Activated T-cell treated with anti-CD3 and anti-CD28 coated beads for 48 hours (primary cell): ENCODE measurements around the gene SELENON.

Source experiments
- DNase-seq: peaks from one replicate; pipeline ENCODE4 v3.0.0-alpha.2; 2020; ENCODE audit warnings: low read depth

SELENON gene

DNA sequence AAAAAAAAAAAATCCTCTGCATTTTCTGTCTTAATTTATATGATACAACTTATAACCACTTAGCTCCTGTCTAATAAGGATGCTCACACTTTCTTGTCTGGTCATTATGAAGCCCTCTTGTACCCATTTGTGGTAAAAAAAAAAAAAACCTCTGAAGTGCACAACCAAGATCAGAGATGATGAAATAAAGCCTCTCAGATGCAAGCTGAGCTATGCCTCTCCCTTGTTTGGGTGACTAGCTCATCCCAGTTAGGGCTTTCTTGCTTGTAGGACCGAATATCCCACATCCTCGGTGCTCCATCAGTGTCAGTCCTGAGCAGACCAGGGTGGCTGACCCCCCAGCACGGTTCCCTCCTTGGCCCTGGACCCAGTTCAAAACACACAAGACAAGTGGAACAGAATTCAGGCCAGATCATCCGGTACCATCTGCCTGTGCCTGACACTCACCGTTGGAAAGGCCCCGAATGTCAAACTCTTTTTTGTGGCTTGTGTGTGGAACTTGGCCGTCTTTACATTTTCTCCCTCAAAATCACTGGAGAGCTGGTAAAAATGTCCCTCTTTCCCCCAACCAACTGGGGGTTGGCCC is 6.3 kb upstream of the SELENON start:
- DNase-seq = no peak

DNA sequence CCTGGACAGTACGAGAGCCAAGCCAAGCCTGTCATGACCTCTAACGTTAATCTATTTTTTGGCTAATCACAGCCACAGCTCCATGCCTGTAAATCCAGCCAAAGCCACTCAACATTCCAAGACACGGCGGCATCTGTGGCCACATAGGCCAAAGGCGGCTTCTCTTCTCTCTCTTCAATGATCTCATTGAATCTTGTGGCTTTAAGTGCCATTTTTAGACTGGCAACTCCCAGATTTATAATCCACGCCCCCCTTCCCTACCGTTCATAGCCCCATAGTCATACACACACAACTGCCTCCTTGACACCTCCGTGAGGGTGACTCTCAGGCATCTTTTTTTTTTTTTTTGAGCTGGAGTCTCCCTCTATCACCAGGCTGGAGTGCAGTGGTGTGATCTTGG is 5.7 kb upstream of the SELENON start:
- DNase-seq = no peak

DNA sequence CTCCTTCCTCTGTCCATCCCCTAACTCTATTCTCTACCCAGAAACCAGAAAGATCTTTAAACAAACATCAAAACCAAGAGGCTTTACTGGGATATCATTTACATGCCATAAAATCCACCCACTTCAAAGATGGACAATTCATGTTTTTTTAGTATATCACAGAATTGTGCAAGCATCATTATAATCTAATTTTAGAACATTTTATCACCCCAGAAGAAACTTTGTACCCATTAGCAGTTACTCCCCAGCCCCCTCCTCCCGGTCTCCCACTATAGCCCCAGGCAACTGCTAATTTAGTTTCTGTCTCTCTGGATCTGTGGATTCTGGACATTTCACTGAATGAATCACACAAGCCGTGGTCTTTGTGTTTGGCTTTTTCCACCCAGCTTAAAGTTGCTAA is 4.8 kb upstream of the SELENON start:
- no peak for DNase-seq

DNA sequence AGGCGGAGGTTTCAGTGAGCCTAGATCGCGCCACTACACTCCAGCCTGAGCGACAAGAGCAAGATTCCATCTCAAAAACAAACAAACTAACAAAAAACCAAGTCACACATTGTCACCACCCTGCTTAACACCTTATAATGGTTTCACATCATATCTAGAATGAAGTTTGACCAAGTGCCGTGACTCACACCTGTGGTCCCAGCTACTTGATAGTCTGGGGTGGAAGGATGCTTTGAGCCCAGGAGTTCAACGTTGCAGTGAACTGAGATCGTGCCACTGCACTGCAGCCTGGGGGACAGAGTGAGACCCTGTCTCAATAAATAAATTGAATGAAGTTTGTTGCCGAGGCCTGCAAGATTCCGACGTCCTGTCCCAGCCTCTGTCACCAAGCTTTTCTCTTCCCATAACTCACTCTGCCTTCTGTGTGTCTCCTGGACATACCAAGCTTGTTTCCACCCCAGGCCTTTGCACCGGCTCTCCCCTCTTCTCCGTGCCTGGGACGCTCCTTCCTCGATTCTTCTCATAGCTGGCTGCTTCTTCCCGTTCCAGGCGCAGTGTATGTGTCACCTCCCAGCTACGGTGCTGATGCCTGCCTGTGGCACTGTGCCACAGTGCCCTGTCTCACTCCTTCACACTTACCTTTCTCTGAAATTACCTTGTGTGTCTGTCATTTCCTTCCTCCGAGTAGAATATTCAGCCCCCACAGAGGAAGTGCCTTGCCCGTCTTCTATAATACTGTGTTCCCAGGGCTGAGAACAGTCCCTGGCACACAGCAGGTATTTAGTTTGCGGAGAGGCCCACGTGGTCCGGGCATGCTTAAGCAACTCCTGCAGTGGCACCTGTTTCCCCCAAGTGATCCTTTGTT is 3.8 kb upstream of the SELENON start:
- no peak for DNase-seq

DNA sequence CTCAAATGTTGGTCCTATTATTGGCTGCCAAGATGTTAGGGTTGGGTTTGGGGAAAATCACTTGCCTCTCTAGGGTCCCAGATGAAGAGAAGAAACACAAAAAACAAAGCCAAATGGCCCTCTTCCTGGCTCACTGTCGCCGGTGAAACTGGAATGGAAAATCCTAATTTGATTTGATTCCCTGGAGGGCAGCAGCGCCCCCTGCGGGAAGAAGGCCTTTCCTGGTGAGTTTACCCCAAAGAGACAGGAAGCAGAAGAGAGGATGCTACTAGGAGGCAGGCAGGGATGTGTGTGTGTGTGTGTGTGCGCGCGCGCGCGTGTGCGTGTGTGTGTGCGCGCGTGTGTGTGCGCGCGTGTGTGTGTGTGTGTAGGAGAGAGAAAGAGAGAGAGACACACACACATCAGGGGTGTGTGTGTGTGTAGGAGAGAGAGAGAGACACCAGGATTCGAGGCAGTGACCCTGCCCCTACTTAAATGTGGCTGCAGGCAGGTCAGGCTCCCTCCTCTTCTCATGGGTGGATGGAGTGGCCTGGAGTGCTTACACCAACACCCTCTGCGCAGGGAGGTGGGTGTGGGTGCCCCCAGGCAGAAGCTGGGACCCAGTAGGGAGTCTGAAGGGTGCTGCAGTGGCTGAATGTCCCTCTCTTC is 3.1 kb upstream of the SELENON start:
- peak; percentile 80 for DNase-seq

DNA sequence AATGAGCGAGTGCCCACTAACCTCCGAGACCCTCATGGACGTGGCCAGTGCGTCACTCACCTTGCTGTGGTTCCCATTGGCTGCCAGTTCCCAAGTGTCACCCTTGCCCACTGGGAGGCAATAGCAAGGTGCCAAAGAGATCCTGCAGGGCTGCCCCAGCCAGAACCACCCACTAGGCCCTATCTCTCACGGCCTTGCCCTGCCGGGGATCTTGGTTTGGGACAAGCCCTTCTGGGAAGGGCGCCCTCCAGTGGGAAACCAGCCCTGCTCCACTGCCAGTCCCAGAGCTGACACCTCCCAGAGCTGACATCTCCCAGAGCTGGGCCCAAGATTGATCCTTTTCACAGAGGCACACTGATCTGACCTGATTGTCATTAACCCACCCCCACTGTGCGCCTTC is 2.1 kb upstream of the SELENON start:
- DNase-seq = no peak

DNA sequence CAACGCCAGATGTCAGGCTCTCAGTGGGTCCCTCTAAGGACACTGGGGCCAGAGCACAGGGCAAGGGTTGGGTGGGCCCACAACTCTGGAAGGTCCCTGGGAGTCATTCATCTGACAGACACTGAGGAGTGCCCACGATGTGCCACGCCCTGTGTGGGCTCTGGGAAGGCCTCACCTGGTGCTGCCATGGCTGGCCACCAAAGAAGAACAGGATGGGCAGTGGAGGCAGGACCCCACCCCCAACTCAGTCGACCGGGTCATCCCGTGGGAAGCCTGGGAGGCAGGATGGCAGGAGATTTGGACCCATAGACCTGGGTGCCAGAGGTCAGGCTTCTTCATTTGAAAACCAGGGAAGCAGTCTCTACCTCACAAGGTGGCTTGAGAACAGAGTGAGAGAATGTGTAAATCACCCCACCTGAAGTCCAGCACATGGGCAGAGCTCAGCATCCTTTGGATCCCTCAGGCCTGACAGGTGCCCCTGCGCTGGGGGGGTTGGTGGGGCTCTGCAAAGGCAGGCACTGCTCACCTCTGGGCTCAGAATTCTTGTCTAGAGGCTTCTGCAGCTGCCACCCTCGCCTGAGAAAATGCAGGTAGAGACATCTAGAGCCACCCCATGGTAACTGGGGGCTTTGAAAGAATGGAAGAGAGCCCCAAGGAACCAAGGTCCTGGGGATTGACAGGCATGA is 1.2 kb upstream of the SELENON start:
- no peak for DNase-seq

DNA sequence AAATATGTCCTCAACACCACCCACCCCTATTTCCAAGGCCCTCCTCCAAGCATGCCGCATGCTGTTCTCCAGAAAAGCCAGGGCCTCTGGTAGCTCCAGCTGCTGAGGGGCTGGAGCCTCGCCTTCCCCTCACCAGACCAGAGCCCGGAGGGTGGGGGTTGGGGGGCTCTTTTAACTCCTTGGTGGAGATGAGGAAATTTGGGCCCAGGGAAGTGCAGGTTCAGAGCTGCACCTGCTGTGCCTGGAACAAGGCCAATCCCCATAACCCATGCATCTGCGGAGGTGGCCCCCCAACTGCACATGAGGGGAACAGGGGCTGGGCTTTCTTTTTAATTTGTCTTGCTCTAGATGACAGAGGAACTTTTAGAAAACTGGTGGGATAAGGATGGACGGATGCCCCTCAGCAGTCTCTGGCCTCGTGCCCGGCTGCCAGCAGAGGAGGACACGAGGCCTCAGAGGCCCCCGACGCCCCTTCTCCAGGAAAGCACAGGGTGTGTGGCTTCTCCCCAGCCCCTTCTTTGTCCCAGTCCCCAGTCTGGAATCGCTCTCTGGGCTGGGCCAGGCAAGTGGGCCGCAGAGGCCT is 550 bp upstream of the SELENON start:
- no peak for DNase-seq

DNA sequence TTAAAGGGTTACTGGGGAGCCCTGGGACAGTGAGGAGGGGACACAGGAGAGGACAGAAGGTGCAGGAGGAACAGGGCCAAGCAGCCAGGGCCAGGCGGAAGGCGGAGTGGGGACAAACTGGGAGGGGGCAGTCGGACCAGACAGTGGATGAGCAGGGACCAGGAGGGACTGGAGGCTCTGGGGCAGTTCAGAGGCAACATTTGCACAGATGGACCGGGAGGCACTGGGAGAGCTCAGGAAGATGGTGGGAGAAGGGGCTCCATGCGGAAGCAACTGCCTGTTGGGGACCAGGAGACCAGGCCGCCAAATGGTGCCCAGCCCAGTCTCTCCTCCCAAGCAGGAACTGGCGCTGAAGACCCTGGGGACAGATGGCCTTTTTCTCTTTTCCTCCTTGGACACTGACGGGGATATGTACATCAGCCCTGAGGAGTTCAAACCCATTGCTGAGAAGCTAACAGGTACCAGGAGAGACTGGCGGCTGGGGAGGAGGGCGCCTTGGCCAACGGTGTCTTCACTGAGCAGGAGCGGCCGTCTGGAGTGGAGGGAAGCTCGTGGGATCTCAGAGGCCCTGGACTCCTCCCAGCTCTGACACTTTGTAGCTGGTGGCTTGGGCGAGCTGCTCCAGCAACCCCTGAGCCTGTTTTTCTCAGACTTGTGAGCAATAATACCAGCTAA is 847 bp downstream of the SELENON start:
- DNase-seq = no peak

DNA sequence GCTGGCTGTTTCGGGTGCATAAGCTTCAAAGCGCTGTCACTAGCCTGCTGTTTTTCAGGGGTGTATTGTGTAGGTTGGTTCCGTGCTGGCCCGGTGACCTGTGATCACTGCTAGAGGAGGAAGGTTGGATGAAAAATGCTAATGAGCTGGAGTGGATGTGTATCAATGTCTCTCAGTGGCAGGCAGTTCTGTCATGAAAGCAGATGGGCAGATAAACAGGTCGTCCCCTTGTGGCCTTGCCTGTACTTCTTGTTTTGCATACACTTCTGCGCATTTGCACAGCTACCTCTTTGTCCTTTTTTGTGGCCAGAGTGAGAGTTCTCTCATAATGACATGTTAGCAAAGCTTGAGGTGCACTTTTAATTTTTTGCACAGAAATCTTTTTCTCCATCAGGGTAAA is 2.9 kb downstream of the SELENON start:
- DNase-seq = no peak

DNA sequence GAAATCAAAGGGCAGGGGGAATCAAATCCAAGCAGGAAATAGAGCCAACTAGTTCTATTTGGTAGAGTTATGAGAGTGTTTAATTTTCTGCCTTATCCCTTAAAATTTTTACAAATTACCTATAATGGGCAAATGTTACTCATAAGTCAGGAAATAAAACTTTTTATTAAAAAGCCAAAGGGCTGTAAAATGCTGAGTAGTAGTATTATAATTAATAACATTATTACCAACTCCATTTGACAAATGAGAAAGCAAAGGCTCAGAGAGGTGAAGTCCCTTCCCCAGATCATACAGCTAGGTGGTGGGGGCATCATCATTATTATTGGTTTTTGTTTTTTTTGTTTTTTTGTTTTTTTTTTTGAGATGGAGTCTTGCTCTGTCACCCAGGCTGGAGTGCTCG is 3.4 kb downstream of the SELENON start:
- no peak for DNase-seq

DNA sequence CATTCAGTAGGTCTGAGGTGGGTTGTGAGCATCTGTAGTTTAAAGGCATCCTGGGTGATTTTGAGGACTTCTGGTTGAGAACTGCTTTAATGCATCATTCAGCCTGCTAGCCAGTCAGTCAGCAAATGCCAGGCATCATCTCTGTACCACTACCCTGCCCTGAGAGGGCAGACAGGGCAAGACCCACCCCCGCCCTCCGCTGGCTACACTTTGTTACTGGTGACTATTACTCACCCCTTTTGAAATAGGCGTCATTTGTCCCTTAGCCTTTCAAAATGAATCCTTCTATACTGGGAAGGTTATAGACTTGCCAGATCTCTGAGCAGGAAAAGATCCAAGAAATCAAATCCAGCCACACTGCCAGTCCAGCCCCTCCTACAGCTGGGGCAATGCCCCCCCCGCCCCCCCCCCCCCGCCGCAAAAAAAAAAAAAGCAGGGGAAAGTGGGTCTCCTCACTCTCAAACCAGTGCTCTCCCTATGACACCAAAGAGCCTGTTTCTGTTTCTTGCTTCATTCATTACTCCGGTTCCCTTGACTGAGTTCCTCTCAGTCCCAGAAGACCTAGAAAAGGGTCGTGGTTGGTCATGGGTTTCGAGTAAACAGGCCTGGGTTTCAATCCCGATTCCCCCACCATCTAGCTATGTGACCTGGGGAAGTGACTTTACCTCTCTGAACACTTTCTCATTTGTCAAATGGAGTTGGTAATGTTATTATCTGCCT is 4.4 kb downstream of the SELENON start:
- DNase-seq = peak; percentile 38

DNA sequence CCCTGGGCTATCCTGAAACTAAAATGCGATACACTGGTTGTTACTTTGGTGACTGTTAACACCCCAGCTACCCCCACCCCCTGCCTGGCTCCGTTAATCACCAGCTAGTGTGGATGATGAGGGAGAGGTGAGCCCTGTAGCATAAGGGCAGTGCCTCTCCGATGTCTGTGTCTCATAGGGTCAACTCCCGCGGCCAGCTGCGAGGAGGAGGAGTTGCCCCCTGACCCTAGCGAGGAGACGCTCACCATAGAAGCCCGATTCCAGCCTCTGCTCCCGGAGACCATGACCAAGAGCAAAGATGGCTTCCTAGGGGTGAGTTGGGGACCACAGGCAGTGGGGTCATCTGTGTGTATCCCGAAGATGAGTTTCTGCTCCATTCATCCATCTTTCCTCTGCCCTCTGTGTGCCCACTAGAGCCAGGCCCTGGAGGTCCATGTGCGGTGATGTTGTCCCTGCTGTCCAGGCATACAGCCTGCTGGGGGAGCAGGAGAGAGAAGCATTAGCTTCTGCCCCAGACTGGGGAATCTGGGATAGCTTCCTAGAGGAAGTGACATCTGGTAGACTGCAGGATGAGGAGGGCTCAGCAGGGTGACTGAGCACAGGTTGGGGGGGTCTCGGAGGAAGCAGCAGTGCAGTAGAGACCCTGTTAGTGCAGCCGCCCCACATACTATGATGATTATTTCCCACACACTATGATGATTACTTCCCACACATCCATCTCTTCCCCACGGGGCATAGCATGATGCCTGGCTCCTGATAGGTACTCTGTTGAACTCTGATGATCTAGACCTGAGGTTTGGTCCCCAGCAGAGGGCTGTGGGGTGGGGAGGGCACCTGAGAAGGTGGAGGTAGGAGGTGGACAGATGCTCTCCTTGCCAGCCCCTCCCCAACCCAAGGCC is 5.2 kb downstream of the SELENON start:
- DNase-seq = no peak

DNA sequence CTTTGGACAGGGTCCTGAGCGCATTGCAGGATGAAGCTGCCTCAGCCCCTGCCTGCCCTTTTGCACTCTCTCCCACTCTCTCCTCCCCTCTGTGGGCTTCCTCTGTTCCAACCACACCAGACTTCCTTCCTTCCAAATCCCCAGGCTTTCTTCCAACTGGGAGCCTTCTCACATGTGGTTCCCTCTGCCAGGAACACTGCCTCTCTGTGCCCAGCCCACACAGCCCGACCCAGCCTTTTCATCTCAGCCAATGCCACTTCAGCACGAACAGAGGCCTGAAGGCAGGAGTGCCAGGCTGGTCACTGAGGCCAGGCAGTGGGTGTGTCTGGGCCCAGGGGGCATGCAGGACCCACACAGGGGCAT is 5.9 kb downstream of the SELENON start:
- no peak for DNase-seq

DNA sequence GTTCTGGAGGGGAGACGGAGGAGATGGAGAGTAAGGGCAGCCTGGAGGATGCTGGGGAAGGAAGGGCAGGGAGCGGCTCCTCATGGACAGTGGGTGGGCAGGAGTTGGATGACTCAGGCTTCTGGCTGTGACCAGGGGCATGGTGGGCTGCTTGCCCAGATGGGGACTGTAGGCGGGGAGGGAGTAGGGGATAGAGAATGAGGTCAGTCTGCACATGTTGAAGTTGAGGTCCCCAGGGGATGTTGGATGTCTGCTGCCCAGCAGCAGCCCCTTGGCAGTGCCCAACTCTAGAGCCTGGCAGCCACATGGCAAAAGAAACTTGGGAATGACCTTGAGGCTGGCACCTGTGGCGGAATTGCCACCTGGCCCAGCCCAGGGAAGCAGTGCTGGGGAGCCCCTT is 6.4 kb downstream of the SELENON start:
- DNase-seq = no peak

DNA sequence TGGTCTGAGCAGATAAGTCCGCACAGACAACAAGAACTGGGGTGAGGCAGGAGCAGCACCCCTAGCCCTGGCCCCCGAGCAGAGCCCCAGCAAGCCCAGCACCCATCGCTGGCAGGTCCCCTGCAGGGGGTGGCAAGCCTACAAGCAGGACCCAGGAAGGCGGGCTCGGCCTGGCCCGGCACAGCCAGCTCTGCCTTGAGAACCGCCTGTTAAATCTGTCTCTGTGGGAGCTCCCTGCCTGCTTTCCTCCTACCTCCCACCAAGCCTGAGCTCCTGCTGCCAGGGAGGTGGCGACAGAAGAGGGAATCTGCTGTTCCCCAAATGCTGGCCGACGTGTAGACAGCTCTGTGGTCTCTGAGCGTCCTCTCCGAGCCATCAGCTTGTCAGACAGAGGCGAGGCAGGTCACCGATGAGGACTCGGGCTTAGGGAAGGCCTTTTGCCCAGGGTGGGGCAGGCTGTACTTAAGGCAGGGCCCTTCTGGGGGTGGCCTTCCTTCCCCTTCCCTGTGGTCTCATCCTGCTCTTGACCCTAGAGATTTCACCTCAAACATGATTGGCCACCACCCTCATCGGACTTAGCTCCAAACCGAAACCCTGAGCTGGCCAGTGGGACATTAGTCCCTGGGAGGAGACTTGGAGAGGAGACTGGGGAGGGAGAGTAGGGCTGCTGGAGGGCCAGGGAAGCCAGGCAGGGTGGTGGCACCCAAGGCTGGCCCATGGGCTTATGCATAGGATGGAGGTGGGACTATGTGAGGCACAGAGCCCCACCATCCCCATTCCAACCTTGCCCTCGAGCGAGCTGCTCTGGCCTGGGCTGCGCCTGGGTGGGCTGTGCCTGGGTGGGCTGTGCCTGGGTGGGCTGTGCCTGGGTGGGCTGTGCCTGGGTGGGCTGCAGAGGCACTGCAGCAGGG is 7.7 kb downstream of the SELENON start:
- DNase-seq = no peak

DNA sequence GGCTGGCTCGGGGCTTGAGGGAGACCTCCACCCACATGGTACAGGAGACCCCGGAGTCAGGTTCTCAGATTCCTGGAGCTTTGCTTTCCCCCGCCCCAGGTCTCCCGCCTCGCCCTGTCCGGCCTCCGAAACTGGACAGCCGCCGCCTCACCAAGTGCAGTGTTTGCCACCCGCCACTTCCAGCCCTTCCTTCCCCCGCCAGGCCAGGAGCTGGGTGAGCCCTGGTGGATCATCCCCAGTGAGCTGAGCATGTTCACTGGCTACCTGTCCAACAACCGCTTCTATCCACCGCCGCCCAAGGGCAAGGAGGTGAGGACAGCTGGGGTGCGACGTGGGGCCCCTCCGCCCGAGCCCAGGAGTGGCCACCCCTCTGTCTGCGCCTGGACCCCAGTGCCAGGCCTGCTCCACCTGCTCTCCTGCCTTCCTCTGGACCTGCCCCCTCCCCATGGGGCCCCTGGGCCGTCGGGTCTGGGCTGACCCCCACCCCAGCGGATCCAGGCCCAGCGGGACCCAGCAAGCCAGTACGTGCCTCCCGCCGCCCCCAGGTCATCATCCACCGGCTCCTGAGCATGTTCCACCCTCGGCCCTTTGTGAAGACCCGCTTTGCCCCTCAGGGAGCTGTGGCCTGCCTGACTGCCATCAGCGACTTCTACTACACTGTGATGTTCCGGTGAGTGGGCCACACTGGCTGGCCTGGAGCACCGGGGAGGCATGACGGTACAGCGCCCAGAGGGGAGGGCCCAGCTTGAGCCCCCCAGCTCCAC is 8.7 kb downstream of the SELENON start:
- no peak for DNase-seq

DNA sequence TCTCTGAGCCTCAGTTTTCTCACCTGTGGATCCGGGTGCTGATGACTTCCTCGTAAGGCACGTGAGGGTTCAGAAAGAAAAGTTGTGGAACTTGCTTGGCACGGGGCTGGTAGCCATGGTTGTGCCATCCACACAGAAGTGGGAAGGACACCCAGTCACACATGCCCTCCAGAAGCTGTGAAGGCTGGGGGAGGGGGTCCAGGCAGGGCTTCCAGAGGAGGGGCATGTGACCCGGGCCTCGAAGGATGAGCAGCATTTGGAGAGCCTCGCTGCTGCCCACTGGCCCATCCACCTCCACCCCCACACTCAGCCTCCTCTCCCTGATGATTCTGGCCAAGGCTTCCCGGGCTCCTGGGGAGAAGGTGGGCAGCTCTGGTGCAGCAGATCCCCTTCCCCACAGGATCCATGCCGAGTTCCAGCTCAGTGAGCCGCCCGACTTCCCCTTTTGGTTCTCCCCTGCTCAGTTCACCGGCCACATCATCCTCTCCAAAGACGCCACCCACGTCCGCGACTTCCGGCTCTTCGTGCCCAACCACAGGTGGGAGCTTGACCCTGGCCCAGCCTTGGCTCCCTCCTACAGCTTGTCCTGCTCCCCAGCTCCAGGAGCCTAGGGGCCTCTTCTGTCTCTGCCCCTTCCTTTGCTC is 9.4 kb downstream of the SELENON start:
- DNase-seq = no peak
